GM19463 (cell line): Measurements from ENCODE around the gene KCNJ6.
A peak's percentile ranks its signal among the peaks of the same experiment; 100 is the strongest.
"Not testable (repeated sequence)": the region's sequence is repeated elsewhere in the genome, so short reads cannot be mapped to it uniquely, and the experiment has no call there.

ENCODE experiments used
- ATAC-seq: cut with Tn5 transposase; IDR thresholded peaks from one replicate; pipeline ENCODE4 v1.9.1; 2021; ENCODE audit warnings: mild to moderate bottlenecking, moderate library complexity; ENCODE audit not compliant: unreplicated experiment

Gene KCNJ6

DNA sequence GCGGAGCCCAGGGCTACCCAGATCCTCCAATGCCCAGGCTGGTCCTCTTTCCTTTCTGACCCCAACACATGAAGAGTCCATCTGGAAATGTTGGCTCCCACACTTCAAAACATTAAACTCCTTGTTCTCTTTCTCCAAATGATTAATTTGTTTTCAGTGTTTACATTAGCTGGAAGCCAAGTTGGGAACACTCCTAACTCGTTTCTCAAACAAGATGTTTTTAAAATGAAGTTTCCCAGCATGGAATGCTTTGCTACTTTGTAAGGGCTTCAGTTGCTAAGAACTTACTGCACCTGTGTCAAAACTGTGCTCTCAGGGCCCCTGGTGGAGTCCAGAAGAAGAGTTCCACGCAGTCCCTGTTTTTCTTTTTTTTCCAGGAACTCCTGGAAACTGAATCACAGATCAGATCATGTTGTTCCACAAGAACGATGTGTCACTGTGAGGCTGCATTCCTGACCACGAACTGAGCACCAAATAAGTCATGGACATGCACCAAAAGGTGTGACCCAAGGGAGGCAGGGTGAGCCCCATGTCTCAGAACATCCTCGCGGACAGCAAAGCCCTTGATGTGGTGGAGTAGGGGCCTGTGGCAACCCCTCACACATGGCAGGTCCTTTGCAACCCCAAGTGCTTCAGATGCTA is 257.3 kb downstream of the KCNJ6 start:
- no peak for ATAC-seq

DNA sequence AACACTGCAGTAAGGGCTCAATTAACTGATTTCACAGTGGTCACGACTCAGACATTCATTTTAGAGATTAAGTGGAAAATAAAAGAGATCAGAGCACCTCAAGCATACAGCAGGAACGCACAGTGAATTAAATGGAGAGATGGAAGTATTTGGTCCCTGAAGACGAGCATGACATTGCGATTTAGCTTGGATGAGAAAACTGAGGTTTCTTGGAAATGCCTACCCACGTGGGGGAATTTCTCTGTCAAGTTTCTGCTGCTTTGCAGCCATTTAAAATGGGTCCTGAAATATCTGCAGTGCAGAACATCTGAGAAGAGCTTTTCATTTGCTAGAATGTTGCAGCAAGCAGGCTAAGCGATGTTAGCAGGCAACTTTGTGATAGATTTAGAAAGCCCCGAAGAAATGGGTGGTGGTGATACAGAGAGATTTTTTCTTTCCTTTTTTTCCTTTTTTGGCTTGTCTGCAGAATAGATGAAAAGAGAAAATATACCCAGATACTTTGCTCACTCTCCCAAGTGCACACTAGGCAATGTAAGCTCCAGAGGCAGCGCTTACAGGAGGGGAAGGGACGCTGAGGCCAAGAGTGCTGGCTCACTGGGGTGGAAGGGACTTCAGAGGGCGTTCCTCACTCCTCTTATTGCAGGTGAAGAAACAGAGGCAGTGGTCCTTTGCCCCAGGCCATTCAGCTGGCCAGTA is 258.0 kb downstream of the KCNJ6 start:
- no peak for ATAC-seq

DNA sequence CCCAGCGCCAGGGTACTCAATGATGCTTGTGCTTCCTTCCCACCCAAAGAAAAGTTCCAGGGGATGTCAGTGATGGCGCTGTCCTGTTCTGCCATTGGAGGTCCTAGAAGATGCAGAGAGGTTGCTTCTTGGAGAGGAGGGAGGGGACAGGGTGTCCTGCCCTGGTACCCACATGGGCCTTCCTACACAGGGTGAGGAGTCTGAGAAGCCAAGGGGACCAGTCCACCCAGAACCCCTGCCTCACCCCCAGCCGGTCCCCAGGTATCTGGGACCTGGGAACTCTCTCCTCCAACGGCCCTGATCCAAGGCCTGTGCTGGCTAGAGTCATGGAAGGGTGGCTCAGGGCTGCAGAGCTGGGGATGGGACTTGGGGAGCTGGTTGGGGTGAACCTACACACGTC is 259.4 kb downstream of the KCNJ6 start:
- no peak for ATAC-seq

DNA sequence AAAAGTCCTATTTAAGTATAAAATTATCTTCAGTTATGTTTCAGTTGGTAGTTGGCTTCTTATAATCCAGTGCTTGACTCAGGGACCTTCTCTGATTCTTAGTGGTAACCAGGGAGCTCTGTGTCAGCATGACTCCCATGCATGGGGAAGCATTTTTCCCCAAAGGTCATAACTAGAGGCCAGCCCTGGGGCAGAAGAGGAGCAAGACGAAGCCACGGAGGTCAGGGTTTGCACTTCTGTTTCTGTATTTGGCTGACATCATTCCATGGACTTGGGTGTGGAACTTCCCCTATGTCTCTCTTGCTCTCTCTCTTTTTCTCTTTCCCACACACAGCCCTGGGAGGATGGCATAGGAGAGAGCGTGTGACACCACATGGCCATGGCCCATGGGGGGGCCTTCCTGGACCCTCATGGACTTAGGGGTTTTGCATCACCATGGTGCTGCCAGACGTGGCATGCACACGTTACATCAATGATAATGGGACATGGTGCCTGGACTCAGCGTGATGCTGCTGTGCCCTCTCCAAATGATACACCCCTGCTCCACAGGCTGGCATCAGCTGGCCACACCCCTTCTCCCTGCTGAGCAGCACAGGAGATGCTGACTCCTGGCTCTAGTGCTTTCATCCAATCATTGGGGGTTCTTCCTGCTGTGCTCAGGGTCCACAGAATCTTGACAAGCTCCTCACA is 260.5 kb downstream of the KCNJ6 start:
- ATAC-seq: no peak

GRCh38 chr21:37654596-37654995 is 261.7 kb downstream of the KCNJ6 start:
- ATAC-seq: no peak

- no peak for ATAC-seq
Measured at GRCh38 chr21:37653201-37653600, 263.1 kb downstream of the KCNJ6 start.

DNA sequence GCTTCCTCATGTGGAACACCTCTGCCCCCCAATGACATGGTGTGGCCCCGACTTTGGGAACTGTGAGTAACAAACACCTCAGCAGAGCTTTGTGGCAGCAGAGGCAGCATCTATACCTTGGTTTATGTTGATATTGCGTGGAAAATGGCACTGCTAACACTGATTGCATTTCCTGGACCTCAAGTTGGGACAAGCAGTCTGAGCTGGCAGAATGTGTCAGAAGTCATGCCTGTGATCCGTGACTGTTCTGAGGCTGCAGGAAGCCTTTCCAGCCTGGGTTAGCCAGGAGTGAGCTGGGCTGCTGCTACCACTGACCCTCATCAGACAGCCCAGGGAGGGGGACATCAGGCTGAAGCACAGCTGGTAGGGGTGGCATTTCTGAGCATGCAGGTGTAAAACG is 268.5 kb downstream of the KCNJ6 start:
- ATAC-seq: no peak

- not testable (repeated sequence) for ATAC-seq
Measured at GRCh38 chr21:37646761-37647160, 269.5 kb downstream of the KCNJ6 start.

- ATAC-seq: no peak
Measured at GRCh38 chr21:37645848-37646247, 270.4 kb downstream of the KCNJ6 start.

GRCh38 chr21:37644636-37645035 is 271.6 kb downstream of the KCNJ6 start:
- ATAC-seq: no peak

GRCh38 chr21:37643862-37644261 is 272.4 kb downstream of the KCNJ6 start:
- not testable (repeated sequence) for ATAC-seq

- no peak for ATAC-seq
Measured at GRCh38 chr21:37642493-37642892, 273.8 kb downstream of the KCNJ6 start.

DNA sequence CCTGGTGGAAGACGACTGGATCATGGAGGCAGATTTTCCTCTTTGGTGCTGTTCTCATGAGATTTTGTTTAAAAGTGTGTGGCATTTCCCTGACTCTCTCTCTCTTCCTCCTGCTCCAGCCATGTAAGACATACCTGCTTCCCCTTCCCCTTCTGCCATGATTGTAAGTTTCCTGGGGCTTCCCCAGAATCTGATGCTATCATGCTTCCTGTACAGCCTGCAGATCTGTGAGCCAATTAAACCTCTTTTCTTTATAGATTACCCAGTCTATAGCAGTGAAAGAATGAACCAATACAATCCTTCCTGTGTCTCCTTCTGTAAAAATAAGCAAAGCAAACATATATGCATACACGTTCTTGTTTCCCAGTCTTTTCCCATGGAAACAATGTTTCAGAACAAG is 276.5 kb downstream of the KCNJ6 start:
- ATAC-seq: no peak

GRCh38 chr21:37636152-37636860 is 280.0 kb downstream of the KCNJ6 start:
- ATAC-seq: no peak

DNA sequence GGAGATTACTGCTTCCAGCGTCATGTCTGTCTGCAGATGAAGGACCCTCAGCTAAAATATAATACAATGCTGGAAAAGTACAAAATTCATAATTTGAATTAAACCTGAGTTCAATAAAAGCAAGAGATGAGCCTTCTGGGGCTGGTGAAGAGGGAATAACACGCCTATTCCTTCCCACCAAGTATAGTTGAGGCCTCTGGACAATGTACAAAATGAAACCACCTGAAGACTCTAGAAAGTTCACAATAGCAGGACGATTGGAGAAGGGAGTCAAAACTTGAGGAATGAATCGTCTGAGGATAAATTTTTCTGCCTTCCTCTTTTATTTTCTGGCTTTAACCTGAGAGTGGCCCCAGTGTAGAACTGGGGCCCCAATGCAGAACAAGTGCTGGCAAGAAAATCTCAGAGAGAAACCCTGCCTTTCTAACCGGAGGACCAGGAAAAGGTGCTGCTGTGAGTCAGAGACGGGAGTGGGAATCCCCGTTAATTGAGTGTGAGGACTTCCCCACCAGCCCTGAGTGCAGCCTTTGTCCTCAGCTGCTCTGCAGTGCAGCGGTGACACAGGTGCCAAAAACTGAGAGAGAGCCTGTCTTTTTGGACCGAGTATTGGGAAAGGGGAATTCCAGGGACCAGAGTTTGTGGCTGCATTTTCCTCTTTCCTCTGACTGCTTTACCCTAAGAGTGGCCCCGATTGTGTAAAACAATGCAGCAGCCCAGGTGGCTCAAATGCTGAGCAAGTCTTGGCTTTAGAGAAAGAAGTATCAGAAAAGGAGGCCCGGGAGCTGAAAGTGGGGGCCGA is 284.7 kb downstream of the KCNJ6 start:
- peak; percentile 90 for ATAC-seq

GRCh38 chr21:37630872-37631271 is 285.4 kb downstream of the KCNJ6 start:
- ATAC-seq: no peak

- ATAC-seq: no peak
Measured at GRCh38 chr21:37628362-37628761, 287.9 kb downstream of the KCNJ6 start.

- no peak for ATAC-seq
Measured at GRCh38 chr21:37627561-37627960, 288.7 kb downstream of the KCNJ6 start.

- ATAC-seq: no peak
Measured at GRCh38 chr21:37627074-37627473, 289.2 kb downstream of the KCNJ6 start.

DNA sequence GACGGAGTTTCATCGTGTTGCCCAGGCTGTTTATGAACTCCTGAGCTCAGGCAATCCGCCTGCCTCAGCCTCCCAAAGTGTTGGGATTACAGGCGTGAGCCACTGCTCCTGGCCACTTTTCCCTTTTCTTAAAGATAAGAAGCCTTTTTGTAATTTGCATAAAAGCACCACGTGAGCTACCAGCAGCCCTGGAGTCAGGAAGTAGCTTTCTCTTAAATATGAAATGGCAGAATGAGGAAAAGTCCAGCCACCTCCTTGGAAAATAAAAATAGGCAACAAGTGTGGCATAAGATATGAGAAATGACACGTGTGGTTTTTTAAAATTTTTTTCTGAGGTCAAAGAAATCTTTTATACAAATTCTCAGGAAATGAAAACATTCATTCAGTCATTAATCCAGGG is 289.9 kb downstream of the KCNJ6 start:
- ATAC-seq: no peak

GRCh38 chr21:37623689-37624088 is 292.6 kb downstream of the KCNJ6 start:
- ATAC-seq: no peak
